ENCODE results near the gene DSCAML1.

The DSCAML1 gene

GRCh38 chr11:117825538-117826189 lies 28.6 kb upstream of the DSCAML1 start:
- peaks cover 3 to 7% of the 10 kb centered on the region in 2 experiments for H3K4me1 ChIP-seq (ENCODE audit: control insufficient read depth in 1 of 2, insufficient read depth in 2 of 2, low read length in 2 of 2)
- H3K4ac ChIP-seq (ENCODE audit: low read depth, low read length): no peak overlapping the region
- H3K14ac ChIP-seq (ENCODE audit: low read length): no peak overlapping the region
- no peak overlapping the region for H4K12ac ChIP-seq (ENCODE audit: low read depth, low read length)
- H3K36me3 ChIP-seq (ENCODE audit: control insufficient read depth in 1 of 2, insufficient read depth in 2 of 2, low read length in 2 of 2): no peaks in the 10 kb centered on the region
- DNase-seq: no peak
- no peak overlapping the region for H3K18ac ChIP-seq (ENCODE audit: low read length)
- H4K91ac ChIP-seq (ENCODE audit: low read depth, low read length): no peak overlapping the region
- no peak overlapping the region for H3K9ac ChIP-seq (ENCODE audit: low read length)
- no peak overlapping the region for H3K4me2 ChIP-seq (ENCODE audit: low read length)
- H2BK12ac ChIP-seq (ENCODE audit: low read length): no peak overlapping the region
- H2BK5ac ChIP-seq (ENCODE audit: low read depth, low read length, poor library complexity): no peak overlapping the region
- no peak overlapping the region for H3K27ac ChIP-seq (ENCODE audit: low read depth, low read length)
- H3K9me3 ChIP-seq (ENCODE audit: insufficient read depth, low read depth, low read length): no peaks in the 10 kb centered on the region
- no peaks in the 10 kb centered on the region for H3K27me3 ChIP-seq (ENCODE audit: insufficient read depth, low read length)
- no peak overlapping the region for H3K4me3 ChIP-seq (ENCODE audit: low read depth, low read length)
- no peak overlapping the region for H2AK5ac ChIP-seq (ENCODE audit: low read length)
- no peak overlapping the region for H2AFZ ChIP-seq (ENCODE audit: insufficient read depth, low read length, poor library complexity)
- no peaks in the 10 kb centered on the region for H3K79me1 ChIP-seq (ENCODE audit: low read length)
- no peak overlapping the region for H4K8ac ChIP-seq (ENCODE audit: low read depth, low read length)
- no peak overlapping the region for H2BK120ac ChIP-seq (ENCODE audit: insufficient read depth, low read length, poor library complexity)
- H3K23ac ChIP-seq (ENCODE audit: low read length): no peak overlapping the region
- no peaks in the 10 kb centered on the region for H3K79me2 ChIP-seq (ENCODE audit: control insufficient read depth, insufficient read depth, low read length, poor library complexity)
- WGBS (ENCODE audit: extremely low coverage, insufficient coverage, insufficient read length): no CpG with 5 or more reads among the region's 8 CpGs

- no peaks in the 10 kb centered on the region for H3K27me3 ChIP-seq (ENCODE audit: insufficient read depth, low read length)
- H3K79me1 ChIP-seq (ENCODE audit: low read length): no peaks in the 10 kb centered on the region
- no peak within 1 kb of the TSS for H3K4me3 ChIP-seq (ENCODE audit: low read depth, low read length)
- H3K4me1 ChIP-seq (ENCODE audit: control insufficient read depth in 1 of 2, insufficient read depth in 2 of 2, low read length in 2 of 2): peaks cover 3 to 7% of the 10 kb centered on the region in 2 experiments
- no peak within 1 kb of the TSS for H4K8ac ChIP-seq (ENCODE audit: low read depth, low read length)
- no peak within 1 kb of the TSS for H3K18ac ChIP-seq (ENCODE audit: low read length)
- H3K36me3 ChIP-seq (ENCODE audit: control insufficient read depth in 1 of 2, insufficient read depth in 2 of 2, low read length in 2 of 2): no peaks in the 10 kb centered on the region
- H3K79me2 ChIP-seq (ENCODE audit: control insufficient read depth, insufficient read depth, low read length, poor library complexity): no peaks in the 10 kb centered on the region
- no peak within 1 kb of the TSS for H3K14ac ChIP-seq (ENCODE audit: low read length)
- H3K9me3 ChIP-seq (ENCODE audit: insufficient read depth, low read depth, low read length): no peaks in the 10 kb centered on the region
- H2AFZ ChIP-seq (ENCODE audit: insufficient read depth, low read length, poor library complexity): no peak within 1 kb of the TSS
- H2BK5ac ChIP-seq (ENCODE audit: low read depth, low read length, poor library complexity): no peak within 1 kb of the TSS
- no peak within 1 kb of the TSS for H4K12ac ChIP-seq (ENCODE audit: low read depth, low read length)
- no peak within 1 kb of the TSS for H2AK5ac ChIP-seq (ENCODE audit: low read length)
- no CpG with 5 or more reads among the region's 22 CpGs for WGBS (ENCODE audit: extremely low coverage, insufficient coverage, insufficient read length)
- no peak within 1 kb of the TSS for H4K91ac ChIP-seq (ENCODE audit: low read depth, low read length)
- H3K9ac ChIP-seq (ENCODE audit: low read length): no peak within 1 kb of the TSS
- H3K4ac ChIP-seq (ENCODE audit: low read depth, low read length): no peak within 1 kb of the TSS
- no peak for DNase-seq
- no peak within 1 kb of the TSS for H3K27ac ChIP-seq (ENCODE audit: low read depth, low read length)
- no peak within 1 kb of the TSS for H2BK12ac ChIP-seq (ENCODE audit: low read length)
- no peak within 1 kb of the TSS for H3K4me2 ChIP-seq (ENCODE audit: low read length)
- no peak within 1 kb of the TSS for H3K23ac ChIP-seq (ENCODE audit: low read length)
- H2BK120ac ChIP-seq (ENCODE audit: insufficient read depth, low read length, poor library complexity): no peak within 1 kb of the TSS
These were observed 27.8 kb upstream of the DSCAML1 start, which contains the start of gene FXYD2 for GRCh38 chr11:117824571-117825537. FXYD2 (minus strand) TSS chr11:117824744; CDS start chr11:117824678, 66 bp downstream.

GRCh38 chr11:117823946-117824420 lies 27.0 kb upstream of the DSCAML1 start:
- DNase-seq: no peak
- no peak overlapping the region for H2BK120ac ChIP-seq (ENCODE audit: insufficient read depth, low read length, poor library complexity)
- no peak overlapping the region for H2BK5ac ChIP-seq (ENCODE audit: low read depth, low read length, poor library complexity)
- no peak overlapping the region for H3K4me2 ChIP-seq (ENCODE audit: low read length)
- no peak overlapping the region for H4K8ac ChIP-seq (ENCODE audit: low read depth, low read length)
- WGBS (ENCODE audit: extremely low coverage, insufficient coverage, insufficient read length): no CpG with 5 or more reads among the region's 13 CpGs
- H4K12ac ChIP-seq (ENCODE audit: low read depth, low read length): no peak overlapping the region
- no peaks in the 10 kb centered on the region for H3K79me1 ChIP-seq (ENCODE audit: low read length)
- no peak overlapping the region for H2AFZ ChIP-seq (ENCODE audit: insufficient read depth, low read length, poor library complexity)
- no peak overlapping the region for H2BK12ac ChIP-seq (ENCODE audit: low read length)
- peaks cover 3 to 7% of the 10 kb centered on the region in 2 experiments for H3K4me1 ChIP-seq (ENCODE audit: control insufficient read depth in 1 of 2, insufficient read depth in 2 of 2, low read length in 2 of 2)
- no peaks in the 10 kb centered on the region for H3K36me3 ChIP-seq (ENCODE audit: control insufficient read depth in 1 of 2, insufficient read depth in 2 of 2, low read length in 2 of 2)
- no peak overlapping the region for H3K4ac ChIP-seq (ENCODE audit: low read depth, low read length)
- H3K18ac ChIP-seq (ENCODE audit: low read length): no peak overlapping the region
- H3K4me3 ChIP-seq (ENCODE audit: low read depth, low read length): no peak overlapping the region
- no peaks in the 10 kb centered on the region for H3K27me3 ChIP-seq (ENCODE audit: insufficient read depth, low read length)
- H4K91ac ChIP-seq (ENCODE audit: low read depth, low read length): no peak overlapping the region
- no peaks in the 10 kb centered on the region for H3K79me2 ChIP-seq (ENCODE audit: control insufficient read depth, insufficient read depth, low read length, poor library complexity)
- no peak overlapping the region for H3K14ac ChIP-seq (ENCODE audit: low read length)
- no peak overlapping the region for H2AK5ac ChIP-seq (ENCODE audit: low read length)
- H3K27ac ChIP-seq (ENCODE audit: low read depth, low read length): no peak overlapping the region
- no peaks in the 10 kb centered on the region for H3K9me3 ChIP-seq (ENCODE audit: insufficient read depth, low read depth, low read length)
- H3K9ac ChIP-seq (ENCODE audit: low read length): no peak overlapping the region
- no peak overlapping the region for H3K23ac ChIP-seq (ENCODE audit: low read length)

DNA sequence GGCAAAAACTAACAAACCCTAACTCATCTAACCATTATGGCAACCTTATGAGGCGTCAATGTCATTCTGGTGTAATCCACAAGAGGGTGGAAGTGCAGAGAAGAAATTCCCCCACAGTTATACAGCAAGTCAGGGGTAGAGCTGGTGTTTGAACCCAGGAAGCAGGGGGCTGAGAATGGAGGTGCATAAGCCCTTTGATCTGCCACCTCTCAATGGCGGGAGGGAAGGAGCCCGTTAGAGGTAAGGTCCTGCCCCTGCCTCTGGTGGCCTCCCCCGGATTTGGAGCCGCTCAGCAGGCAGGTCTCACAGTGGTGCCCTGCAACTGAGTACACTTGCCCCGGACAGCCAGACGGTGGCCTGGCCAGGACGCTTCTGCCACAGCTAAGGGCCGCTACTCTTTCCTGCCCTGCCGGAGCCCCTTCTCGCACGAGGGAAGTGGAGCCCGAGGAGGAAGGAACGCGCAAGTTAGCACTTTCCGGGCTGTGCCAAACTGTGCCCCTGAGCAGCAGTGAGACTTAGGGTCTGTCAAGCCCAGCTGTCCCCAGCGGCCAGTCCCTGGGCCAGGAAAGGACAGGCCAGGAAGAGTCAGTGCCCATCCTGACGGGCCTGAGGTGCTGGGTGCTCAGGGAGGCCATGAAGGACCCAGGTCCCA lies 26.4 kb upstream of the DSCAML1 start:
- no peaks in the 10 kb centered on the region for H3K79me1 ChIP-seq (ENCODE audit: low read length)
- H3K27me3 ChIP-seq (ENCODE audit: insufficient read depth, low read length): no peaks in the 10 kb centered on the region
- no peak overlapping the region for H3K9ac ChIP-seq (ENCODE audit: low read length)
- no peak overlapping the region for H4K12ac ChIP-seq (ENCODE audit: low read depth, low read length)
- no peaks in the 10 kb centered on the region for H3K9me3 ChIP-seq (ENCODE audit: insufficient read depth, low read depth, low read length)
- H3K27ac ChIP-seq (ENCODE audit: low read depth, low read length): no peak overlapping the region
- H3K14ac ChIP-seq (ENCODE audit: low read length): no peak overlapping the region
- no peaks in the 10 kb centered on the region for H3K36me3 ChIP-seq (ENCODE audit: control insufficient read depth in 1 of 2, insufficient read depth in 2 of 2, low read length in 2 of 2)
- peaks cover 0 to 2% of the 10 kb centered on the region in 2 experiments for H3K4me1 ChIP-seq (ENCODE audit: control insufficient read depth in 1 of 2, insufficient read depth in 2 of 2, low read length in 2 of 2)
- DNase-seq: no peak
- no peak overlapping the region for H2BK12ac ChIP-seq (ENCODE audit: low read length)
- no peak overlapping the region for H2BK5ac ChIP-seq (ENCODE audit: low read depth, low read length, poor library complexity)
- H2AK5ac ChIP-seq (ENCODE audit: low read length): no peak overlapping the region
- no peak overlapping the region for H3K4ac ChIP-seq (ENCODE audit: low read depth, low read length)
- H3K79me2 ChIP-seq (ENCODE audit: control insufficient read depth, insufficient read depth, low read length, poor library complexity): no peaks in the 10 kb centered on the region
- H3K4me2 ChIP-seq (ENCODE audit: low read length): no peak overlapping the region
- H2AFZ ChIP-seq (ENCODE audit: insufficient read depth, low read length, poor library complexity): no peak overlapping the region
- no peak overlapping the region for H3K18ac ChIP-seq (ENCODE audit: low read length)
- no peak overlapping the region for H3K4me3 ChIP-seq (ENCODE audit: low read depth, low read length)
- no CpG with 5 or more reads among the region's 18 CpGs for WGBS (ENCODE audit: extremely low coverage, insufficient coverage, insufficient read length)
- H2BK120ac ChIP-seq (ENCODE audit: insufficient read depth, low read length, poor library complexity): no peak overlapping the region
- no peak overlapping the region for H4K8ac ChIP-seq (ENCODE audit: low read depth, low read length)
- no peak overlapping the region for H4K91ac ChIP-seq (ENCODE audit: low read depth, low read length)
- H3K23ac ChIP-seq (ENCODE audit: low read length): no peak overlapping the region
